DOHH2 (cell line): Measurements from ENCODE around the gene VAV1.

ENCODE experiments used
- EZH2phosphoT487 ChIP-seq: fragments of 200-600 bp; sonication (generic); IDR thresholded peaks from 2 replicates; pipeline ENCODE4 v1.6.1; 2017; ENCODE audit warnings: borderline replicate concordance, mild to moderate bottlenecking, antibody characterized with exemption, low read length, moderate library complexity, mixed read lengths
- TF ChIP-seq, protein P1 (sequence below): fragments of 200-600 bp; sonication (generic); IDR thresholded peaks from one replicate; pipeline ENCODE4 v1.5.1; 2014; ENCODE audit warnings: antibody characterized with exemption, mild to moderate bottlenecking, low read depth, low read length; ENCODE audit not compliant: poor library complexity, severe bottlenecking

DNA sequence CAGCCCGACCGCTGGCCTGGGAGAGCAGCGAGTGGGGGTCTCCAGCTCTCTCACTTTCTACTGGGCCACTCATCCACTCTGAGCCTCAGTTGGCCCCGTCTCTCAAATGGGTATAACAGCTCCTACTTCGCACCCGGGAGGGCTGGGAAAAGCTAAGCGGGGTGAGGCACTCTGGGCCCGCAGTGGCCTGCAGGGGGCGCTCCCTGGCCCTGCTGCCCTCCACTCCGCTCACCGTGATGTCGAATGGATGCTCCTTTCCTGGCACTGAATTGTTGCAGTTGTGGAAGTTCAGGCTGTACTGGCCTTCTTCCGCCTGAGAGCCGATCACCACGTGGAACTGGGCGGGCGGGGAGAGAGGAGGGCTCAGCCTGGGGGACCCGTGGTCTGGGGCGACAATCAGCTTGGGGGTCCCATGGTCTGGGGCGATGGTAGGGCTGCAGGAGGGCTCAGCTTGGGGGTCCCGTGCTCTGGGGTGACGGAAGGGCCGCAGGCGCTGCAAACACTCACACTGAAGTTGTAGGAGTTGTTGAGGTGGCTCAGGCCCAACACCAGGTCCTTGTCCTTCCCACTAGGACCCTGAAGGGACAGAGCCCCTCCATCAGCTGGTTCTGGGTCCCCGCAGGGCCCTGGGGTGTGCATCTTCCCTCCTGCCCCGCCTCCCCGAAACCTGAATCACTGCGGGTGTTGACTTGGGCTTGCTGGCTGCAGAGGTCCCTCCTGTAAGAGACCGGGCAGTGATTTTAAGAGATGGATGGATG is 39.0 kb upstream of the VAV1 start:
- TF ChIP-seq, protein P1, sequence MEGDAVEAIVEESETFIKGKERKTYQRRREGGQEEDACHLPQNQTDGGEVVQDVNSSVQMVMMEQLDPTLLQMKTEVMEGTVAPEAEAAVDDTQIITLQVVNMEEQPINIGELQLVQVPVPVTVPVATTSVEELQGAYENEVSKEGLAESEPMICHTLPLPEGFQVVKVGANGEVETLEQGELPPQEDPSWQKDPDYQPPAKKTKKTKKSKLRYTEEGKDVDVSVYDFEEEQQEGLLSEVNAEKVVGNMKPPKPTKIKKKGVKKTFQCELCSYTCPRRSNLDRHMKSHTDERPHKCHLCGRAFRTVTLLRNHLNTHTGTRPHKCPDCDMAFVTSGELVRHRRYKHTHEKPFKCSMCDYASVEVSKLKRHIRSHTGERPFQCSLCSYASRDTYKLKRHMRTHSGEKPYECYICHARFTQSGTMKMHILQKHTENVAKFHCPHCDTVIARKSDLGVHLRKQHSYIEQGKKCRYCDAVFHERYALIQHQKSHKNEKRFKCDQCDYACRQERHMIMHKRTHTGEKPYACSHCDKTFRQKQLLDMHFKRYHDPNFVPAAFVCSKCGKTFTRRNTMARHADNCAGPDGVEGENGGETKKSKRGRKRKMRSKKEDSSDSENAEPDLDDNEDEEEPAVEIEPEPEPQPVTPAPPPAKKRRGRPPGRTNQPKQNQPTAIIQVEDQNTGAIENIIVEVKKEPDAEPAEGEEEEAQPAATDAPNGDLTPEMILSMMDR: peak; percentile 61
- TF ChIP-seq EZH2phosphoT487: no peak
